ENCODE data around the gene POLDIP2. TPM values are rescaled to one million over a fixed set of nuclear protein-coding genes. Genes with fewer than 3 reads are reported as not detected.

Gene POLDIP2
- total RNA-seq, 4 donors from 2014 or later = 37.7 to 53.0 (median 41.2) TPM

GRCh38 chr17:28395426-28395825, 38.1 kb upstream of the POLDIP2 start:
- H3K4me3 ChIP-seq = no peak overlapping the region
- no peaks in the 10 kb centered on the region for H3K4me1 ChIP-seq
- intact Hi-C loops (cut with DNase I; ENCODE audit: low total_unique reads) = no loop called here
- H3K27me3 ChIP-seq = no peaks in the 10 kb centered on the region
- no peak overlapping the region for H3K27ac ChIP-seq
- no peak for DNase-seq
- TF ChIP-seq CTCF (IDR thresholded peaks at IDR 0.05) (no peak), POLR2A (IDR thresholded peaks at IDR 0.05) (no peak)
- H3K36me3 ChIP-seq = no peaks in the 10 kb centered on the region
- H3K9me3 ChIP-seq = no peaks in the 10 kb centered on the region

- no peak for TF ChIP-seq CTCF (IDR thresholded peaks at IDR 0.05)
- TF ChIP-seq POLR2A (IDR thresholded peaks at IDR 0.05) = no peak
- intact Hi-C loops (cut with DNase I; ENCODE audit: low total_unique reads) = no loop called here
- H3K4me1 ChIP-seq = no peaks in the 10 kb centered on the region
- H3K27me3 ChIP-seq = no peaks in the 10 kb centered on the region
- H3K4me3 ChIP-seq = no peak overlapping the region
- DNase-seq = no peak
- H3K36me3 ChIP-seq = no peaks in the 10 kb centered on the region
- no peak overlapping the region for H3K27ac ChIP-seq
- H3K9me3 ChIP-seq = no peaks in the 10 kb centered on the region
Observed at GRCh38 chr17:28394337-28395116, 37.2 kb upstream of the POLDIP2 start.

- Histone ChIP-seq H3K36me3 (no peaks in the 10 kb centered on the region), H3K27ac (no peak overlapping the region), H3K4me3 (no peak overlapping the region), H3K4me1 (no peaks in the 10 kb centered on the region), H3K9me3 (no peaks in the 10 kb centered on the region), H3K27me3 (no peaks in the 10 kb centered on the region)
- TF ChIP-seq POLR2A (IDR thresholded peaks at IDR 0.05) = no peak
- TF ChIP-seq CTCF (IDR thresholded peaks at IDR 0.05) = no peak
- intact Hi-C loops (cut with DNase I; ENCODE audit: low total_unique reads) = no loop called here
- no peak for DNase-seq
Observed at GRCh38 chr17:28392491-28392890, 35.2 kb upstream of the POLDIP2 start.

DNA sequence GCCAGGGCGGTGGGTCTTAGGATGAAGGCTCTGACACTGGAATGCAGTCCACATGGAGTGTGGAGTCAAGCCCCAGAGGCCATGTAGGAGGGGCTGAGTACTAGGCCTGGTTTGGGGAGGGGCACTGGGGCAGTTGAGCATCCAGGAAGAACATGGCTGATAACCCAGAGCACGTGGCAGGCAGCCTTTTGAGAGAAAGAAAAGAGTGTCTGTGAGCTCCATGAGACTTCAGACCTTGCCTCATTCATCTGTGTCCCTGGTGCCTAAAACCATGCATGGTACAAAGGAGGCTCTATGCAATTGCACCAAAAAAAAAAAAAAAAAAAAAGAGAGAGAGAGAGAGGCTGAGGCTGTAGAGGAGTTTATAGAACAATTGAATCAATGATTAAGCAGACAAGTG, 34.1 kb upstream of the POLDIP2 start:
- Histone ChIP-seq H3K27ac (no peak overlapping the region), H3K36me3 (no peaks in the 10 kb centered on the region), H3K27me3 (no peaks in the 10 kb centered on the region), H3K4me1 (no peaks in the 10 kb centered on the region), H3K4me3 (no peak overlapping the region), H3K9me3 (no peaks in the 10 kb centered on the region)
- DNase-seq = no peak
- intact Hi-C loops (cut with DNase I; ENCODE audit: low total_unique reads) = no loop called here
- TF ChIP-seq CTCF (IDR thresholded peaks at IDR 0.05) = no peak
- no peak for TF ChIP-seq POLR2A (IDR thresholded peaks at IDR 0.05)

- no peaks in the 10 kb centered on the region for H3K27me3 ChIP-seq
- intact Hi-C loops (cut with DNase I; ENCODE audit: low total_unique reads) = no loop called here
- no peak for DNase-seq
- no peak overlapping the region for H3K4me3 ChIP-seq
- no peaks in the 10 kb centered on the region for H3K36me3 ChIP-seq
- TF ChIP-seq CTCF (IDR thresholded peaks at IDR 0.05) (no peak), POLR2A (IDR thresholded peaks at IDR 0.05) (no peak)
- no peaks in the 10 kb centered on the region for H3K4me1 ChIP-seq
- H3K9me3 ChIP-seq = no peaks in the 10 kb centered on the region
- H3K27ac ChIP-seq = no peak overlapping the region
Observed at GRCh38 chr17:28390984-28391383, 33.7 kb upstream of the POLDIP2 start.
